ACC112 (cell line): Measurements from ENCODE around the gene CTIF.

ENCODE experiments used
- H2AFZ ChIP-seq: fragments of 200-600 bp; sonication (generic); one replicate; pipeline ENCODE4 v1.6.0; 2017; ENCODE audit warnings: antibody characterized with exemption, low read length; ENCODE audit not compliant: unreplicated experiment
- H3K27ac ChIP-seq: fragments of 200-600 bp; sonication (generic); 2 replicates; pipeline ENCODE4 v1.5.1; 2014; ENCODE audit warnings: low read depth, mild to moderate bottlenecking, antibody characterized with exemption, low read length, moderate library complexity
- H3K27me3 ChIP-seq: fragments of 200-600 bp; sonication (generic); 2 replicates; pipeline ENCODE4 v1.6.1; 2014; ENCODE audit warnings: mild to moderate bottlenecking, antibody characterized with exemption, low read length, moderate library complexity, mixed read lengths; ENCODE audit not compliant: insufficient read depth
- H3K36me3 ChIP-seq: fragments of 200-600 bp; sonication (generic); 2 replicates; pipeline ENCODE4 v1.6.1; 2016; ENCODE audit warnings: mild to moderate bottlenecking, antibody characterized with exemption, low read length, moderate library complexity, mixed read lengths; ENCODE audit not compliant: insufficient read depth
- H3K4me1 ChIP-seq: fragments of 200-600 bp; sonication (generic); one replicate; pipeline ENCODE4 v1.6.1; 2016; ENCODE audit warnings: low read length, mixed read lengths; ENCODE audit not compliant: insufficient read depth, unreplicated experiment, control insufficient read depth
- H3K4me3 ChIP-seq: fragments of 200-600 bp; sonication (generic); 2 replicates; pipeline ENCODE4 v1.5.1; 2014; ENCODE audit warnings: mild to moderate bottlenecking, low read depth, low read length
- H3K79me2 ChIP-seq: fragments of 200-600 bp; sonication (generic); one replicate; pipeline ENCODE4 v1.6.0; 2016; ENCODE audit warnings: low read length; ENCODE audit not compliant: control insufficient read depth, unreplicated experiment, insufficient read depth

The CTIF gene

DNA sequence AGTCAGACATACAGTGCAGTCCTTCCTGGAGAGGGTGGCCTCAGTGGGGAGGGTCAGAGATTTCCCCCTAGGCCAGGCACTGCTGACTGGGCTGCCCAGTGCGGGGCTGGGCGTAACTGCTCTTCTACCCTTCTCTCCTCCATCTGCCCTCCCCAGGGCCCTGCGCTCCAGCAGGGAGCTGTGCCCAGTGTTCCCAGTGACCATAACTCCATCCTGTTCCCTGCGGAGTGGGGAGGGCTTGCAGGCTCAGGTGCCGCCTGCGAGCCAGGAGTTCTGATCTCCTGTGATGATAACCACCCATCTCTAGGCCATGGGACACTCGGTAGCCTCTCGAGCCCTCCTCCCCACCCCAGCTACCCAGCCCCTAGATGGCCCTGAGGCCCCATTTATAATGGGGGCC is 304.3 kb downstream of the CTIF start:
- no peaks in the 10 kb centered on the region for H3K36me3 ChIP-seq
- H2AFZ ChIP-seq: no peak overlapping the region
- no peak overlapping the region for H3K27ac ChIP-seq
- no peaks in the 10 kb centered on the region for H3K79me2 ChIP-seq
- no peak overlapping the region for H3K4me3 ChIP-seq
- no peaks in the 10 kb centered on the region for H3K27me3 ChIP-seq
- H3K4me1 ChIP-seq: peaks cover 51% of the 10 kb centered on the region

- no peaks in the 10 kb centered on the region for H3K36me3 ChIP-seq
- H3K79me2 ChIP-seq: no peaks in the 10 kb centered on the region
- H2AFZ ChIP-seq: no peak overlapping the region
- H3K4me3 ChIP-seq: no peak overlapping the region
- H3K27me3 ChIP-seq: no peaks in the 10 kb centered on the region
- H3K4me1 ChIP-seq: peaks cover 51% of the 10 kb centered on the region
- H3K27ac ChIP-seq: no peak overlapping the region
Observed at GRCh38 chr18:48843596-48843995, 304.8 kb downstream of the CTIF start.

DNA sequence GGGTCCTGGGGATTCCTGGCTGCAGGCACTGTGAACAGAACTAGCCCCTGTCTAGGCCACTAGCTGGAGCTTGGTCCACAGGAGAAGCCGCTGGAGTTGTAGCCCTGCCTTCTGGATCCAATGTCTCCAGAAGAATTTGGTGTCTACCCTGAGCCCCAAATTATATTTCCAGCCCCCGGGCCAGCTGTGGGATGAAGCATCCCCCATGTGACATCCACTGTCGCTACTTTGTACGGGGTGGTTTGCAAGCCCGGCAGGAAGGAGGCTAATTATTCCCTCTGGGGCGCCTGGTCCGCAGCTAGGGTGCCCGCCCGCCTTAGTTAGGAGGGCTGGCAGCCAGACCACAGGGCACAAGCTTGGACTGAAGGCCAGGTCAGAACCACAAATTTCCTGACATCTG is 305.4 kb downstream of the CTIF start:
- H3K27ac ChIP-seq: no peak overlapping the region
- H3K4me1 ChIP-seq: peaks cover 48% of the 10 kb centered on the region
- no peaks in the 10 kb centered on the region for H3K79me2 ChIP-seq
- H3K27me3 ChIP-seq: no peaks in the 10 kb centered on the region
- no peak overlapping the region for H2AFZ ChIP-seq
- no peaks in the 10 kb centered on the region for H3K36me3 ChIP-seq
- H3K4me3 ChIP-seq: no peak overlapping the region

DNA sequence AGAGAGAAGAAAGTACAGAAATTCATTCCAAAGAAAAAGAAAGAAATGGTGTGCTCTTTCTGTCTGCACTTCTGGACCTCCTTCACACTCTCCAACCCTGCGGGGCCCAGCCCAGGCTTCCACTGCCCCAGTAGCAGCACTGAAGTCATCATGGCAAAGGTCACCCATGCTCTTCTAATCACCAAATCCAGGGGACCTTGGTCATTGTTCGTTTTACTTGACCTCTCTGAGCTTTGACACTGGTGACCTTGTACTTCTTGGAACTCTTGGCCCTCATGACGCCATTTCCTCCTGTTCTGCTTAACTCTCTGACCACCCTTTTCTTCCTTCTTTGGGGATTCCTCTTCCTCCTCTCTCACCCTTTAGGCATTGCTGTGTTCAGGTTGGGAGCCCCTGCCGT is 306.3 kb downstream of the CTIF start:
- H3K27me3 ChIP-seq: no peaks in the 10 kb centered on the region
- H3K36me3 ChIP-seq: peaks cover 3% of the 10 kb centered on the region; the same call in 1 of the 2 replicates
- no peak overlapping the region for H3K27ac ChIP-seq
- H3K4me3 ChIP-seq: no peak overlapping the region
- no peaks in the 10 kb centered on the region for H3K79me2 ChIP-seq
- no peak overlapping the region for H2AFZ ChIP-seq
- peaks cover 39% of the 10 kb centered on the region for H3K4me1 ChIP-seq

GRCh38 chr18:48846423-48846932 is 307.6 kb downstream of the CTIF start:
- H3K4me3 ChIP-seq: no peak overlapping the region
- H3K4me1 ChIP-seq: peaks cover 26% of the 10 kb centered on the region
- peaks cover 5% of the 10 kb centered on the region; the same call in 1 of the 2 replicates for H3K36me3 ChIP-seq
- H3K27me3 ChIP-seq: no peaks in the 10 kb centered on the region
- no peak overlapping the region for H3K27ac ChIP-seq
- H2AFZ ChIP-seq: no peak overlapping the region
- H3K79me2 ChIP-seq: no peaks in the 10 kb centered on the region

DNA sequence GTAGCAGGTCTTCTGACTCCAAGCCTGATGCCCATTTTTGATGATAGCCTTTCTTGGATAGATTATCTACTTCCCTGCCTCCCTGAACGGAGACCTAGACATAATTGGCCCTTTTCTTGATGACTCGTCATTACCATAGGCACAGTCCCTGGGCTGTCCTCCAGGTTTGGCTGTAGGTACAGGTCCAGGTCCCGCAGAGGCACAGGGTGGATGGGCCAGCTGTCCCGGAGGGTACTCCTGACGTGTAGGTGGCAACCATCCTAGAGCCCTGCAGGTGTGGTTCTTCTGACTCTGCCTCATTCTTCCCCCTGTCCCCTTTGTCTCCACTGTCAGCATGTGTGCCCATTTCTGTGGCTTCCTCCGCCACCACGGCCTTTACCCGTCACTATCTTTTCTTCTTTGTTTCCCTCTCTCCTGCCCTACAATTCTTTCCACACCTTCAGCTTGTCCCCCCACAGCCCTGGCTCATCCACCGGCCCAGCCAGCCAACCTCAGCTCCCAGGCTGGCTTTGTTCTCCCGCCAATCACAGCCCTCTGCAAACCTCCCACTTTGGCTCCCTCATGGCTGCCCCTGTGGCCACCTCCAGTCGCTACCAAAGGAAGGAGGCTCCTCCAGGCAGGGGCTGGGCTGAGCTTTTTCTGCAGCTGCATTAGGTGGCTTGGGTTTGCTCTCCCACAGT is 309.1 kb downstream of the CTIF start:
- no peak overlapping the region for H3K27ac ChIP-seq
- H3K36me3 ChIP-seq: peaks cover 5% of the 10 kb centered on the region; the same call in 1 of the 2 replicates
- no peaks in the 10 kb centered on the region for H3K27me3 ChIP-seq
- no peaks in the 10 kb centered on the region for H3K79me2 ChIP-seq
- peaks cover 18% of the 10 kb centered on the region for H3K4me1 ChIP-seq
- no peak overlapping the region for H2AFZ ChIP-seq
- no peak overlapping the region for H3K4me3 ChIP-seq

DNA sequence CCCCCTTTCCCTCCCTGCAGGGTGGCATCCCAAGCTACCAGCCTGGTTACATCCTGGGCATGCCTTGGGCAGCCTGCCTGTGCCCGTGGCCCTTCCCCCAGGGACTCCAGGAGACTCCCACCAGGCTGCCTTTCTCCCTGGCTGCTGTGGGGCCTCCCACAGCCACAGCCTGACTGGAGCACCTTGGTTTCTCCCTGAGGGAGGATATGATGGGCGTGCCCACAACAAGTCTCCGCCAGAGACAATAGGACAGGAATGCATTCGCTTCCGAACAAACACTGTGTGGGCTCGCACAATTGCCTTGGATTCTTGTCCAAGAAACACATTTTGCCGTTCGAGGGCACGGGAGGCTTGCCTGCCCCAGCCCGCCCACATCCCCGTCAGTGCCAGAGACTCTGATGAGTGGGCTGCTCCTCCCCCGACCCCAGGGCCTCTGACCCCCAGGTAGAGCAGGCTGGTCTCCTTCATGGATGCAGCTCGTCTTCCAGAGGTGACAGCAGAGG is 309.9 kb downstream of the CTIF start:
- Histone ChIP-seq H3K27ac (no peak overlapping the region), H2AFZ (no peak overlapping the region), H3K4me3 (no peak overlapping the region), H3K79me2 (no peaks in the 10 kb centered on the region), H3K36me3 (peaks cover 5% of the 10 kb centered on the region; the same call in 1 of the 2 replicates), H3K4me1 (peaks cover 18% of the 10 kb centered on the region), H3K27me3 (no peaks in the 10 kb centered on the region)

DNA sequence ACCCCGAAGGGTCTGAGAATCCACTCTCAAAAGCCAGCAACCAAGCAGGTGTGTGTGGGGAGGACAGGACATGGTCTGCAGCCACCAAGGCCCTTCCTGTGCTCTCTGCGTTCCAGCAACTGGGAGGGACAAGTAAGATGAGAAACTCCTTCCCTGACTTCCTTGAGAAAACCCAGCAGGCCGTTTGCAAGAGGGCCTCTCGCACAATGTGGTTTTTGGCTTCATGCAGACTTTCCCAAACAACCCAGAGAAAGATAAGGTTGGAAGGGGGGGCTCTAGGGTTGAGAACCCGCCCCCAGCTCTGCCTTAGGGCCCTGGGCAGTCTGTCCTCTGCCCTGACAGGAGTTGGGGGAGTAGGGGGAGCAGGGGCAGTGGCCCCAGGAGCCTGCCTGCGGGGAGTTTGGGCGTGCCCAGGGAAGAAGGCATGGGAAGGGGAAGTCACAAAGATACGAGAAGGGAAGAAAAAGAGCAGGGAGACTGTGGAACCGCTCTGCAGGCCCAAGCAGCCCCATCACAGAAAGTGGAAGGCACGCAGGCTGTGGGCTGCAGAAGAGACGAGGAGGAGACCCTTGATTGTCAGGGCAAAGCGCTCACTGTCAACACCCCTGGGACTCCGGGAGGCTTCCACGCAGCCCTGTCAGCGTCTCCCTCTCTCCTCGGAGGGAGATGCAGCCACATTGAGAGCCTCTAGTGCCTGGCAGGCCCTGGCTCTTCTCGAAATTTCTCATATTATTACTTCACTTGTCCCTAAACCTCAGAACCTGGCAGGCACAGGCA is 312.2 kb downstream of the CTIF start:
- peaks cover 5% of the 10 kb centered on the region; the same call in 1 of the 2 replicates for H3K36me3 ChIP-seq
- H3K79me2 ChIP-seq: no peaks in the 10 kb centered on the region
- H3K4me3 ChIP-seq: no peak overlapping the region
- no peak overlapping the region for H3K27ac ChIP-seq
- H2AFZ ChIP-seq: no peak overlapping the region
- peaks cover 18% of the 10 kb centered on the region for H3K4me1 ChIP-seq
- no peaks in the 10 kb centered on the region for H3K27me3 ChIP-seq

- no peak overlapping the region for H2AFZ ChIP-seq
- H3K27ac ChIP-seq: no peak overlapping the region
- H3K27me3 ChIP-seq: no peaks in the 10 kb centered on the region
- H3K79me2 ChIP-seq: no peaks in the 10 kb centered on the region
- no peak overlapping the region for H3K4me3 ChIP-seq
- peaks cover 18% of the 10 kb centered on the region for H3K4me1 ChIP-seq
- peaks cover 5% of the 10 kb centered on the region; the same call in 1 of the 2 replicates for H3K36me3 ChIP-seq
Observed at GRCh38 chr18:48851599-48851960, 312.7 kb downstream of the CTIF start.

- no peak overlapping the region for H3K27ac ChIP-seq
- H3K4me1 ChIP-seq: peaks cover 18% of the 10 kb centered on the region
- H2AFZ ChIP-seq: no peak overlapping the region
Observed at GRCh38 chr18:48852292-48852691, 313.5 kb downstream of the CTIF start.

More at GRCh38 chr18:48852292-48852691, 313.5 kb downstream of the CTIF start:
- no peaks in the 10 kb centered on the region for H3K79me2 ChIP-seq
- H3K4me3 ChIP-seq: no peak overlapping the region
- peaks cover 5% of the 10 kb centered on the region; the same call in 1 of the 2 replicates for H3K36me3 ChIP-seq
- H3K27me3 ChIP-seq: no peaks in the 10 kb centered on the region
